ENCODE measurements around the gene SIK3.

SIK3 gene

DNA sequence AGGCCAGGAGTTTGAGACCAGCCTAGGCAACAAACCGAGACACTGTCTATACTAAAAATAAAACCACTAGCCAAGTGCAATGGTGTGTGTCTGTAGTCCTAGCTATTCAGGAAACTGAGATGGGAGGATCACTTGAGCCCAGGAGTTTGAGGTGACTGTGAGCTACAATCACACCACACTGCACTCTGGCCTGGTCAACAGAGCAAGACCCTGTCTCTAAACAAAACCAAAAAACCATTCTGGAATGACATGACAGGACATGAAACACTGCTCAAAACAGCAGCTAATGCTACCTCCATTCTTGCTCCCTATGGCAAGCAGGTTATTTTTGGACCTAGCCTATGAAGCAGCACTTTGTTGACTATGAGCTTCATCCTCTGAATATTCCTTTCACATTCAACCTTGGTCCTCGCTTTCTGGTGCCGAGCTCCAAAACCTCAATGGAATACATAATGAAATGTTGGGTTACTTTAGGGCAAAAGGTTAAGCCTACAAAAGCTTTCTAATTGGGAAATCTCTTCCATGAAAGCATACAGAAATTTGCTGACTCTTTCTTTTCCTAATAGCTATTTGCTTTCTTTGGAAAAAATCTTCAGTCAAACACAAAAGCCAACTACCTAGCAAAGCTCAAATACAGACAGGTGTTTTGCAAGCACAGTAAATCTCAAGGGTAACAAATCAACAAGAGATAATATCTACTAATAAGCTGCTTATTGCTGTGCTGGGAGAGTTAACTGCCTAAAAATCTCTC lies 21.1 kb downstream of the SIK3 start:
- H3K36me3 ChIP-seq (replicated peaks; ENCODE audit: insufficient read depth, low read length): no peaks in the 10 kb centered on the region
- DNase-seq: no peak
- H4K20me1 ChIP-seq (ENCODE audit: insufficient read depth, low read length): 0 out of 2 replicates have a peak, but pooled peaks cover 16% of the 10 kb centered on the region
- peaks cover 30% of the 10 kb centered on the region for H3K4me1 ChIP-seq (ENCODE audit: low read length)
- H2AFZ ChIP-seq (ENCODE audit: low read length): no peak overlapping the region
- peaks cover 99% of the 10 kb centered on the region for H3K79me2 ChIP-seq (ENCODE audit: low read length)
- H3K9me2 ChIP-seq (replicated peaks; ENCODE audit: insufficient read depth, low read length): no peaks in the 10 kb centered on the region
- no peaks in the 10 kb centered on the region for H3K9me3 ChIP-seq (replicated peaks; ENCODE audit: insufficient read depth, low read length)
- H3K4me3 ChIP-seq (ENCODE audit: low read length): no peak overlapping the region
- H3F3A ChIP-seq (ENCODE audit: insufficient read depth, low read length): no peaks in the 10 kb centered on the region; the same call in 1 of the 2 replicates
- H3K27ac ChIP-seq (ENCODE audit: low read length): no peak overlapping the region
- no peaks in the 10 kb centered on the region for H3K27me3 ChIP-seq (replicated peaks; ENCODE audit: insufficient read depth, low read length)
- TF ChIP-seq, protein P1, sequence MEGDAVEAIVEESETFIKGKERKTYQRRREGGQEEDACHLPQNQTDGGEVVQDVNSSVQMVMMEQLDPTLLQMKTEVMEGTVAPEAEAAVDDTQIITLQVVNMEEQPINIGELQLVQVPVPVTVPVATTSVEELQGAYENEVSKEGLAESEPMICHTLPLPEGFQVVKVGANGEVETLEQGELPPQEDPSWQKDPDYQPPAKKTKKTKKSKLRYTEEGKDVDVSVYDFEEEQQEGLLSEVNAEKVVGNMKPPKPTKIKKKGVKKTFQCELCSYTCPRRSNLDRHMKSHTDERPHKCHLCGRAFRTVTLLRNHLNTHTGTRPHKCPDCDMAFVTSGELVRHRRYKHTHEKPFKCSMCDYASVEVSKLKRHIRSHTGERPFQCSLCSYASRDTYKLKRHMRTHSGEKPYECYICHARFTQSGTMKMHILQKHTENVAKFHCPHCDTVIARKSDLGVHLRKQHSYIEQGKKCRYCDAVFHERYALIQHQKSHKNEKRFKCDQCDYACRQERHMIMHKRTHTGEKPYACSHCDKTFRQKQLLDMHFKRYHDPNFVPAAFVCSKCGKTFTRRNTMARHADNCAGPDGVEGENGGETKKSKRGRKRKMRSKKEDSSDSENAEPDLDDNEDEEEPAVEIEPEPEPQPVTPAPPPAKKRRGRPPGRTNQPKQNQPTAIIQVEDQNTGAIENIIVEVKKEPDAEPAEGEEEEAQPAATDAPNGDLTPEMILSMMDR (IDR thresholded peaks at IDR 0.05; ENCODE audit: low read length): no peak
- TF ChIP-seq EZH2phosphoT487 (IDR thresholded peaks at IDR 0.05; ENCODE audit: low read length): no peak
- no peak for TF ChIP-seq EZH2 (optimal IDR thresholded peaks at IDR 0.05; ENCODE audit: low read depth, low read length)
- no peak overlapping the region for H3K4me2 ChIP-seq (ENCODE audit: low read depth, low read length)
- no peak overlapping the region for H3K9ac ChIP-seq (ENCODE audit: low read length)

DNA sequence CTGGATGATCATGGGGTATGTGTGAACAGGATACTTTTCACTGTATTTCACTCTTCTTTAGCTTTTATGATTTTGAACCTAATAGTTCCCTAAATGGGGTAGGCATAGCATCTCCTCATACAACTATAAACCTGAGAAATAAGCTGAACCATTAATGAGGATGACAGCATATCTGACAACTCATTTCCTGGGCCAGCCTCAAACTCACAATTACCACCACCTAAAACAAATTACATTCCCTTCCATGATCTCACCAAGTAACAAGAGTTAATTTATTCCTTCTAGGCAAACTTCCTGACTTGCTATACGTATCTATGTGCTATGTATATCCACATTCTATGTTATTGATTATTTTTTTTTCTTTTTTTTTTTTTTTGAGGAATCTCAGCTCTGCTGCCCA lies 23.0 kb downstream of the SIK3 start:
- Histone ChIP-seq H3K4me3 (ENCODE audit: low read length) (no peak overlapping the region), H3K9ac (ENCODE audit: low read length) (no peak overlapping the region), H3K36me3 (replicated peaks; ENCODE audit: insufficient read depth, low read length) (no peaks in the 10 kb centered on the region), H3K9me3 (replicated peaks; ENCODE audit: insufficient read depth, low read length) (no peaks in the 10 kb centered on the region), H3K27me3 (replicated peaks; ENCODE audit: insufficient read depth, low read length) (no peaks in the 10 kb centered on the region), H3K27ac (ENCODE audit: low read length) (no peak overlapping the region), H3F3A (ENCODE audit: insufficient read depth, low read length) (no peaks in the 10 kb centered on the region; the same call in 1 of the 2 replicates), H3K4me2 (ENCODE audit: low read depth, low read length) (no peak overlapping the region), H3K4me1 (ENCODE audit: low read length) (peaks cover 30% of the 10 kb centered on the region), H4K20me1 (ENCODE audit: insufficient read depth, low read length) (0 out of 2 replicates have a peak, but pooled peaks cover 11% of the 10 kb centered on the region), H3K9me2 (replicated peaks; ENCODE audit: insufficient read depth, low read length) (no peaks in the 10 kb centered on the region), H3K79me2 (ENCODE audit: low read length) (peaks cover 99% of the 10 kb centered on the region), H2AFZ (ENCODE audit: low read length) (no peak overlapping the region)
- no peak for TF ChIP-seq EZH2phosphoT487 (IDR thresholded peaks at IDR 0.05; ENCODE audit: low read length)
- TF ChIP-seq EZH2 (optimal IDR thresholded peaks at IDR 0.05; ENCODE audit: low read depth, low read length): no peak
- TF ChIP-seq, protein P1 (IDR thresholded peaks at IDR 0.05; ENCODE audit: low read length): no peak
- DNase-seq: no peak

DNA sequence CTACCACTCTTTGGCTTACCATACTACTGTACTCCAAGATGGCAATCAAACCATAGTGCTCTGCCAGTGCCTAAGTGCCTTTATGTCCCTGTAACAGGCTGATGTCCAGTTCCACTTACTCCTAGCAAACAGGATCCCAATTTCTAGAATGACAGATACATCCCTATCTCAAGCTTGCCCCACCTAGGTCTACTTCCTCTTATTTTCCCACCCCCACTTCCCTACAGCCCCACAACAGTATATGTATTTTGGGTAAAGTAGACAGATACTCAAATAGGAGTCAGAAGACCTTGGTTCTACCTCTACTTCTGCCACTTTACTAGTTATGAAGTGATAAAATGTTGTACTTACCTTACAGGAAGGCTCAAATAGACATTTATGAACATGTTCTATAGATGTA lies 24.1 kb downstream of the SIK3 start:
- Histone ChIP-seq H3K79me2 (ENCODE audit: low read length) (peaks cover 99% of the 10 kb centered on the region), H3K4me2 (ENCODE audit: low read depth, low read length) (no peak overlapping the region), H3K27me3 (replicated peaks; ENCODE audit: insufficient read depth, low read length) (no peaks in the 10 kb centered on the region), H3K4me3 (ENCODE audit: low read length) (no peak overlapping the region), H3K4me1 (ENCODE audit: low read length) (peaks cover 30% of the 10 kb centered on the region), H3K9ac (ENCODE audit: low read length) (no peak overlapping the region), H4K20me1 (ENCODE audit: insufficient read depth, low read length) (peaks cover 11% of the 10 kb centered on the region; the same call in 1 of the 2 replicates), H3K27ac (ENCODE audit: low read length) (no peak overlapping the region), H2AFZ (ENCODE audit: low read length) (no peak overlapping the region), H3K9me2 (replicated peaks; ENCODE audit: insufficient read depth, low read length) (no peaks in the 10 kb centered on the region), H3K9me3 (replicated peaks; ENCODE audit: insufficient read depth, low read length) (no peaks in the 10 kb centered on the region), H3F3A (ENCODE audit: insufficient read depth, low read length) (no peaks in the 10 kb centered on the region; the same call in 1 of the 2 replicates), H3K36me3 (replicated peaks; ENCODE audit: insufficient read depth, low read length) (no peaks in the 10 kb centered on the region)
- TF ChIP-seq, protein P1 (IDR thresholded peaks at IDR 0.05; ENCODE audit: low read length): no peak
- TF ChIP-seq EZH2phosphoT487 (IDR thresholded peaks at IDR 0.05; ENCODE audit: low read length): no peak
- DNase-seq: no peak

All from MM.1S (cell line).